CMK (cell line): ENCODE results near the gene NKD2.

Experiments
- DNase-seq: peaks from one replicate; pipeline ENCODE4 v3.0.0-alpha.2; 2010; ENCODE audit warnings: low read depth

The NKD2 gene

GRCh38 chr5:1044117-1044516 lies 35.5 kb downstream of the NKD2 start:
- no peak for DNase-seq

GRCh38 chr5:1045960-1046560 lies 37.5 kb downstream of the NKD2 start:
- no peak for DNase-seq

GRCh38 chr5:1047332-1047965 lies 38.8 kb downstream of the NKD2 start:
- no peak for DNase-seq

- DNase-seq = no peak
These were observed 39.6 kb downstream of the NKD2 start for GRCh38 chr5:1048162-1048721.

- no peak for DNase-seq
These were observed 40.5 kb downstream of the NKD2 start for GRCh38 chr5:1048861-1049838.

GRCh38 chr5:1050423-1051365 lies 42.1 kb downstream of the NKD2 start:
- DNase-seq = no peak

GRCh38 chr5:1051366-1051720 lies 42.7 kb downstream of the NKD2 start:
- DNase-seq = no peak

- no peak for DNase-seq
These were observed 43.5 kb downstream of the NKD2 start for GRCh38 chr5:1052076-1052475.

- DNase-seq = no peak
These were observed 44.2 kb downstream of the NKD2 start for GRCh38 chr5:1052641-1053390.

GRCh38 chr5:1053391-1054017 lies 44.9 kb downstream of the NKD2 start:
- DNase-seq = no peak

- DNase-seq = no peak
These were observed 45.6 kb downstream of the NKD2 start for GRCh38 chr5:1054018-1054798.

GRCh38 chr5:1054799-1055775 lies 46.5 kb downstream of the NKD2 start:
- DNase-seq = no peak

- DNase-seq = no peak
These were observed 47.5 kb downstream of the NKD2 start for GRCh38 chr5:1055896-1056610.

GRCh38 chr5:1056611-1057484 lies 48.2 kb downstream of the NKD2 start:
- no peak for DNase-seq

- DNase-seq = no peak
These were observed 49.0 kb downstream of the NKD2 start for GRCh38 chr5:1057485-1058082.
